Activated CD8-positive, alpha-beta memory T cell treated with anti-CD3 and anti-CD28 coated beads, Interleukin-2, amount 50 U/mL, for 48 hours (primary cell): Measurements from ENCODE around the gene CHCHD4.
A peak's percentile ranks its signal among the peaks of the same experiment; 100 is the strongest.

Experiments
- DNase-seq: peaks from one replicate; pipeline ENCODE4 v3.0.0-alpha.2; 2020

The CHCHD4 gene

DNA sequence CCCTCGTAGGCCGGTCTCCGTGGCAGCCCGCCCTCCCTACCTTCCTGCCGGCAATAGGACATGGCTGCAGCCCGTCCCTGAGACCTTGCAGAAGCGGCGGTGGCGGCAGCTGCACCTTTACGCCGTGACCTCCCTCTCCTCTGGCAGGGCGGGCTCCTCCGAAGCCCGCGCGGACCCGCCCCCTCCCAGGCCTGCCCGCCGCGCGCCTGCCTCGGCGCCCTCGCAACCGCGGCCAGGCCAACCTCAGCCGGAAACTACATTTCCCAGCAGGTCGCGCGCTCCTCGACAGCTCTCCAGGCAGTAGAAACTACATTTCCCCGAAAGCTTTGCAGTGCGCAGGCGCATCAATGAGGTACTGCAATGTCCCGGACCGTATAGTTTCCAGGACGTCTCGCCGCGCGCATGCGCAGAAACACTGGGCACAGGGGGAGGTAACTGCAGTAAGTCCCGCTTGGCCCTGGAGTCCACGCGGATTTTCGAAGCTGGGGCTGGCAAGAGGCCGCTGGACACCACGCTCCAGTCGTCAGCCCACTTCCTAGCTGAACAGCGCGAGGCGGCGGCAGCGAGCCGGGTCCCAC, at the start of gene CHCHD4, which contains the start of gene TMEM43:
Gene CHCHD4 (minus strand): TSS at position 256 of the 578 bp plus-strand sequence. CDS start 194 bp downstream, at position 62.
Gene TMEM43 (plus strand): TSS at position 438 of the 578 bp plus-strand sequence. CDS start 142 bp downstream, outside the sequence.
- DNase-seq: peak; percentile 97

DNA sequence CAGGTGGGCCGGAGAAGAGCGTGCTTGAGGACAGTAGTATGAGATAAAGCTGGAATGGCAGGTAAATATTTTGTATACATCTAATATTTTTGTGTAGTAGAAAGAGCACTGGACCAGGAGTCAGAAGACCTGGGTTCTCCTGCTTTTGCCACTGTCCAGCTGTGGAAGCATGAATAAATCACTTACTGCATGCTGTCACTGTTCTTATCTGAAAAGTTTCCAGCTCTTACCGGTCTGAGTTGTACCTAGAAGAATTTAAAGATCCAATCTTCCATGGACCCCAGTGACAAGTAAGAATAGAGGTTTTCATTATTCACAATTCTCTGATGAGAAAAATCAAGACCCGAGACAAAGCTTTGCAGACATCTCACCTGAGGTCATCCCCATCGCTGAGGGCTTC, 47.8 kb upstream of the CHCHD4 start:
- no peak for DNase-seq

DNA sequence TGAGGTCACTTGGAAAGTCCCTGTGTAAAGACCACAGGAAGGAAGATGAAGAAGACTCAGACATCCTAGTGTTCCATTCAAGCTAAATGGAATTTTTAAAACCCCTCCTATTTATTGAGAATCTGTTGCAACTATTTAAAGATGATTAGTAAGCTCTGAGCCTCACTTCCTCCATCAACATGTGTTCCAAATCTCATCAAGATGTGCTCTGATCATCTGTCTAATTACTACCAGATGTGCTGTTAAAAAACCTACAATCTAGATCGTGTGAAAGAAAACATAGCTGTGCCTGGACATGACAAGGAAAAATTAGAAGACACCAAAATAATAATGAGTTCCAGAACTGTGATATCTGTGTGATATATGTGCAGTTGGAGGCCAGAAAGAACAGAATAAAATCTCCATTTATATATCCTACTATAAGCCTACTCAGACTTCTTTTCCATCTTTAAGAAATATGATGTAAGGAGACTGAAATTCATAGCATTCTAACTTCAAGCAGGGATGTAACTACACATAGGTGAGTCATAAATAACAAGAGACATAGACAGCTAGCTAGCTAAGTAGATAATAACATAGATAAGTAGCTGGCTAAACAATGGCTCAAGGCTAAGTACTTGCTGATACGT, 46.0 kb upstream of the CHCHD4 start:
- DNase-seq: no peak

DNA sequence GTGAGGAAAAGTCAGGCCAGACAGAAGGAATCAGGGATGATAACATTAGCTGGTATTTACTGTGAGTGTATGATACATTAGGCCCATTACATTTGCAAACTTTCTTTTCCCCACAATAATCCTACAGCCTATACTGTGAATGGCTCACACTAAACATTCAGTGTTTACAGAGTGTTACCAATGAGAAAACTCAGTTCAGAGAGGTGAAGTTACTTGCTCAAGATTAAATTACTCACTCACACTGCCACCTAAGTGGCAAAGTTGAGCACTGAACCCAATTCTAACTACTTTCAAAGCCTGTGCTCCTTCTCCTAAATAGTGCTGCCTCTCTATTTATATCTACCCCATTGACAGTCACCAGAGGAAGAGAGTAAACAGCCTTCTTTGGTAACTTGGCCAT, 45.2 kb upstream of the CHCHD4 start:
- no peak for DNase-seq

DNA sequence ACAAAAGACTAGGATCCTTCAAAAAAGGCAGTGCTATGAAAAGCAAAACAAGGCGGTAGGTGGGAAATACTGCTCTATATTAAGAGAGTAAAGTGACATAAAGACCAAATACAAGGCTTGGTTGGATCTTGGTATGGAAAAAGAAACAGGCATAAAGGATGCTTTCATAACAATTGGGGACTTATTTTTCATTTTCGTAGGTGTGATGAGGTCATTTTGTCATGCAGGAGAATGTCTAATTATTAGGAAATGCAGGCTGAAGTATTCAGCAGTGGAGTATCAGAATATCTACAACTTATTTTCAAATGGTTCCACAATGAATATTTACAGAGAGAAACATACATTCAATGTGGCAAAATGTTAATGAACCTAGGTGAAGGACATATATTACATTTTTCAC, 44.8 kb upstream of the CHCHD4 start:
- no peak for DNase-seq

DNA sequence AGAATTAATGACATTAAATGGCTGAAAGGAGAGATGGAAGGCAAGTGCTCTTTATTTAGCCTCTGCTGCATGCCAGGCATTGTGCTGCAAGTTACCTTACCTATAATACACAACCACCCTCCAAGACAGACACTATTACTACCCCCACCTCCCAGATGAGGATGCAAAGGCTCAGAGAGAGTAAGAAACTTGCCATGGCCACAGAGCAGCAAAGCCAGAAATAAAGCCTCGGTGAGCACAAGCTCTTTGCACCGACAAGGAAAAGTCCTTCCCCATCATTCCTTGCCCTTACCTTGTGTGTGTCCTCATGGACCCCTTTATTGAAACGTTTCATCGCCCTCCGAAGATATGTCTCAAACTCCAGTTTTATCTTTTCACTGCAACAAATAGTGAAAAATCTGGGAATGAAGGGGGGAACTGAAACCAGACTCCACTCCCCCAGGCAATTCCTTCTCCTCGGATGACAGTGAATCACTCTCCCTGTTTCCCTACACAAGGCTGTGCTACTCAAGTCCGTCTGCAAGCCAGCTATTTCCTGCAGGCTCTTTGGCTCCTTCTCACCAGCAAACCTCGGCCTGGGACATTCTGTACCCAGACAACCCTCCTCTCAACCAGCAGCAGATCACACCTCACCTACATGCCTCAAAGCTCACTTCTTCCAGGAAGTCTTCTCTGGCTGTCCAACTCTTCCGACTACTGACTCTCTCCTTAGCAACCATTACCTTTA, 42.4 kb upstream of the CHCHD4 start:
- DNase-seq: no peak

DNA sequence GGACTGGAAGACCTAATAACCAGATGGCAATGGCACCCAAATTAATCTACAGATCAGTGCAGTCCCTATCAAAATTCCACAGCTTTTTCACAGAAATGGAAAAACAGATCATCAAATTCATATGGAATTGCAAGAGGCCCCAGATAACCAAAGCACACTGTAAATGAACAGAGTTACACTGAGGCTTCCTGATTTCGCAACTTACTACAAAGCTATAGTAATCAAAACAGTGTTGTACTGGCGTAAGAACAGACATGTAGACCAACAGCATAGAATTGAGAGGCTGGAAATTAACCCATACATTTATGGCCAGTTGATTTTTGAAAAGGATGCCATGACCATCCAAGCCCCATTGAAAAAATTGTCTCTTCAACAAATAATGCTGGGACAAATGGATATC, 37.5 kb upstream of the CHCHD4 start:
- no peak for DNase-seq

DNA sequence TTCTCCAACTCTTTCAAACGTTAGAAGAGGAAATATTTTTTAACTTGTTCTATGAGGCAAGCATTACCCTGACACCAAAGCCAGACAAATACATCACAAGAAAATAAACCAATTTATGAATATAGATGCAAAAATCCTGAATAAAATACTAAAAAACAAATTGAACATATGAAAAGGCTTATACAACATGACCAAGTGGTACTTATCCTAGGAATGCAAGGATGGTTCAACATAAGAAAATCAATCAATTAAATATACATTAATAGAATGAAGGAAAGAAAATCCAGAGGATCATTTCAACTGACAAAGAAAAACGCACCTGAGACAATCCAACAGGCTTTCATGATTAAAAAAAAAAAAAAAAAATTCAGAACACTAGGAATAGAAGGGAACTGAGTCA, 36.6 kb upstream of the CHCHD4 start:
- DNase-seq: no peak

DNA sequence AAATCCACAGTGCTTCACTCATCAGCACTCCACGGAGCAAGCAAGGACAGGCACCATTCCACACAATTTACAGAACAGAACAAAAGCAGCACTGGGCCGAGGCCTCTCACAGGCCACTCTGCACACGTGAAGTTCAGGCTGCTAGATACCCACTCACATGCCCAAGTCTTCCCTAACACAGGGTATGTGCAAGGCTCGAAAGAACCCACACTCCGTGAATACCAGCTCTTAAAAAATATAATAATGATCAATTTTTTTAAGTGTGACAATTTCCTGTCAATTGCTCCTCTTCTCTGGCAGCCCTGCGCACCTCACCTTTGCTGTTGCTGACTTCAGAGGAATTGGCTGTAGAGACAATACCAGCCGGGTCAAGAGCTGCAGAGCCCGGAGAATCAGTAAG, 34.8 kb upstream of the CHCHD4 start:
- DNase-seq: no peak

DNA sequence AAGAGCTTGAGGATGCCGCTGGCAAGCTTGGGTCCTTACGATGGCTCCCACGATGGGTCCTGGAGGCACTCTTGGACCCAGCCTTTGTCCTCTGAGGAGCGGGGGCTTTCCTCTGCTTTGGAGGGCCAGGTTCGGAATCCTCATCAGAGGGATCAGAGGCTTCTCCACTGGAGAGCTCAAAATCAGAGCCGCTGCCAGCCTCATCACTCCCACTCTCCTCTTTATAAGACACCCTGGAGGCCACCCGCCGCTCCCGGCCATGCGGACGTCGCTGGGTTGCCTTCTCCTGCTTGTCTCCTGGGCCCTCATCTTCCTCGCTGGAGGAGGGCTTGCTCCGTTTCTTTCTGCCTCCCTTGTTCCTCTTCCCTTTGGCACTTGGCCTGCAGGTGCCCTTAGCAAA, 33.7 kb upstream of the CHCHD4 start:
- DNase-seq: no peak

DNA sequence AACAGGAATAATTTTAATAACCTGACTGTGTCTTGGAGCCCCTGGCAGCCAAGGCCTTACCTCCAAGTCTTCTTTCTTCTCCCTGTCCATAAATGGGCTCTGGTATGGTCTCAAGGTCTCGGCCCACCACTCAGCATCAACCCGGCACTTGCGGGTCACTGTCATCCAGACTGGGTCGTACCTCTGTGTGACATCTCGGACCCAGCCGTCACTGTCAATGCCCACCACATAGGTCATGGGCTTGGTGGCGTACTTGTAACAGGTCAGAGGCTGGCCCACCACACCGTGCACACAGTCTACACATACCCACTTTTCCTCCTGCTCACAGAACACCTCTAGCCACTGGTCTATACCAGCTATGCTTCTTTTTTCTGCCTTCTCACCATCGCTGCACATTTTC, 33.3 kb upstream of the CHCHD4 start:
- no peak for DNase-seq

DNA sequence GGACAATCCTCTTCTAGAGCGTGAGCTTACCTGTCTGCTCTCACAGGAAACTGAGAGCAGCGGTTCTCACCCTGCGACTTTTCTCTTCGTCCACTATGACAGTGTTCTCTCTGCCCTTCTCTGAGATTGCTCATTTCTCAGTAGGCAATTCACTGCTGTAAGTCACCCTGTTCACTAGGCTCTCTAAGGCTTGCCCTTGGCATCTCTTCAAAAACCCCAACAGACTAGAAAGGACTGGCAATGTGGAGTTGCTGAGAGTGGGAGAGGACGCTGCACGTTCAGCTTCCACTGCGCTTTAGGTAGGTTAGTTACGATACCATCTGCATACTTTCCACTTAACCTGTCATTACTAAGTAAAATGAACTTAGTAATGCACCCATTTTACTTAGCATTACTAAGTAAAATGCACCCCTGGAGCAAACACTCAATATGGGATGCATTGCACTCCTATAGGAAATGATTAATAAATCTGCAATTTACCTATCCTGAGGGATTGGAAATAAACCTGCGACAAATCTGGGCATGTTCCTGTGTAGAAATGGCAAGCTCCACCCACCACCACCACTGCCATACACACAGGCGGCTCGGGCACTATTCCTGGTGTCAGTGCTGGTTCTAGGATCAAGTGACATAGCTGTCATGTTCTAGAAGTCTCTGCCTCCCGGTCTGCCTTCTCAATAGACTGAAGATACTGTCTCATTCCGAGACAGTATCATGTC, 32.3 kb upstream of the CHCHD4 start:
- no peak for DNase-seq

DNA sequence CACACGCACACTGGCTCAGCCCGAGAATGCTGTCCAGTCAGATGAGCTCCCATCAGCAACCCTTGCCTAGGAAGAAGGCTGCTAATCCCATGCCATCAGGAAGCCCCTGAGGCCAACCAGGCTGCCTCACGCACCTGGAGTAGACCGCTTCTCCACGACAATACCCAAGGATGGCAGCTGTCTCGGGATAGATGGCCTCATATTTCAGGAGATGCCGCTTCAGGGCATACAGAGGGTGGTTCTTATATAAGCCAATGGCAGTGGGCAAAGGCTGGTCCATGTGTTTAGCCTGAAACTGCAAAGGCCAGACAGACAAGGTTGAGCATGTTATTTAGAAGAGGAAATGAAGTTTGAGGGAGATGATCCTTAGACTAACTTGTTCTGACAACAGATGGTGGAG, 31.5 kb upstream of the CHCHD4 start:
- DNase-seq: no peak

DNA sequence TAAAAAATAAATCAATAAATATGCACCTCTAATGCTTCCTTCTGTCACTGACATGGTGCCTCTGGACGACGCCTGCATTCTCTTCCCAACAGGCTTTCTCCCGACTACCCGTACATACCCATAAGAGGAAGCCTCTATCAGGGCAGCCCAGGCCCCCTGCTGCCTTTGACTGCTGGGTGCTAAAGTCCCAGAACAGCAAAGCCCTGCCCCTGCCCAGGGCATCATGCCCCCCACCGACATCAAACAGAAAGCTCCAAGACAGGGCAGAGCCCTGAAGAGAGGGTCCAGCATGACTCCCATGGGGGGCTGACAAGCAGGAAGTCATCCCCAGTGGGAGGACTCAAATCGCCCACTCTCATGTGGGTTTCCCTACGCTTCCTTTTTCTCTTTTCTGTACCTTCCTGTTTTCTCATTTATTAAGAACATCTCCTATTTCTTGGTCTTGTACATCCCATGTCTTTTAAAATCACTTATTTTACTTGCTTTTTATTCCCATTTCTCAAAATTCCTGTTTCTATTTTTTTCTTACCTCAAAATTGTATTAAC, 30.3 kb upstream of the CHCHD4 start:
- no peak for DNase-seq

DNA sequence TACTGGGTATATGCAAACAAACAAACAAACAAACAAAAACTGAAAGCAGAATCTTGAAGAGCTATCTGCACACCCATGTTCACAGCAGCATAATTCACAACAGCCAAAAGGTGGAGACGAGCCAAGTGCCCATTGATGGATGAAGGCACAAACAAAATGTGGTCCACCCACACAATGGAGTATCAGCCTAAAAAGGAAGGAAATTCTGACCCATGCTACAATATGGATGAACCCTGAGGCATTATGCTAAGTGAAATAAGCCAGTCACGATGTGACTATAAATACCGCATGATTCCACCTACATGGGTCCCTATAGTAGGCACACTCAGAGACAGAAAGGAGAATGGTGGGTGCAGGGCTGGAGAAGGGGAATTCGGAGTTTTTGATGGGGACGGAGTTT, 29.6 kb upstream of the CHCHD4 start:
- DNase-seq: no peak

DNA sequence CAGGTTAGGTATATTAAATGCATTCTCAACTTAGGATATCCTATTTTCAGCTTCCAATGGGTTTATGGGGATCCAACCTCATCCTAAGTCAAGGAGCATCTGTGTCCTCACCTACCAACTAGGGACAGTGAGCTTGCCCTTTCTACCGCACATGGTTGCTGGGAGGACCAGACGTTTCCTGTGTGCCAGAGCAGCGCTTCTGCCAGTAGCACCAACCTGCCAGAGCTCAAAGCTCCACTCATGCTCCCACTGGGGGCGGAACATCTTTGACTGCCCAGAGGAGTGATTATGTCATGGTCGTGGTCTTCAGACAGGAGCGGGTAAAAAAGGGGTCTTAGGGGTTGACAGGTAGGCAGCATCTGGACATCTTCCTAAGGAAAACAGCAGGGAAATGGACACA, 29.0 kb upstream of the CHCHD4 start:
- no peak for DNase-seq

DNA sequence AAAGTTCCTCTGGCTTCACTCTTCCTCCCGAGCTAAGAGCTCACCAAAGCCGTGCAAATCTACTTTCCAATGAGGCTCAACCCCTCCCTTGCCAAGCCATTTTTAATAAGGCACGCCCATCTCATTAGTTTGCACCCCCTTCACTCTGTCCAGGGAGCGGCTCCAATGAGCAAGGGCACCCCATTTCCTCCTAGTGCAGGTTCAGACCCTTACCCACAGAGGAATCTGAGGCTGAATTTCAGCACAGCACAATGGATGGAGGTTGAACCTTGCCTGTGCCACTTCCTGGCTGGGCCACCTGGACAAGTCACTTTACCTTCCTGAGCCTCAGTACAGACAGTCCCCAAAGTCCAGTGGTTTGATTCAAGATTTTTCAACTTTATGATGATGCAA, 28.3 kb upstream of the CHCHD4 start:
- no peak for DNase-seq

DNA sequence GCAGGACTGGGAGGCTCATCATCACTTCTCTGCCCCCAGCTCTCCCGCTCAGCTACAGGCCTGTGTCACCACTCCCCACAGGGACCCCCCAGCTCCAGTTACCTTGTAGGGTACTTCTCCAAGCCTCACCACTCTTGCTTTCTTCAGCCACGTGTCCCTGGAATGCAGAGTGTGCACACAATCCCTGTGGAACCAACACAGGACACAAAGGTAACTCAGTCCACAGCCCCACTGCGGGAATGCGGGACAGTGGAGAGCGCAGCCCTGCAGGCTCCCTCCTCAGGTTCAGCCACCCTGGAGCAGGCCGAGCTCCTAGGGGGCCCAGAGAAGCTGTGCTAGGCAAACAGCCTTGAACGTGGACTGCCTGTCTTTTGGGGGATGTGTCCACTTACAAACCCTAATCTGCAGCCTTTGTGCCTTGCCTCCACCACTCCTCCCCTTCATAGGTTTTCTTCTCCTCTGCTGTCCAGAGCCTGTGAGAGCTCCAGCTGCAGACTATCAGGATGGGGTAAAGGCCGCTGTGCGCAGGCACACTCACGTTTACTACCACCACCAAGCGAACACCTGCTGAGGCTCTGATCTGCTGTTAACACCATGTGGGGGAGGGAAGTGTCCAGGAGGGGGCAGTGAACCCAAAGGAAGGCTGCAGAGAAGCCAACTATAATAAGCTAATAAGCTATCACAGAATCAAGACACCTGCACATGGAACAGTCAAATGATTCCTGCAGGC, 27.7 kb upstream of the CHCHD4 start:
- no peak for DNase-seq

DNA sequence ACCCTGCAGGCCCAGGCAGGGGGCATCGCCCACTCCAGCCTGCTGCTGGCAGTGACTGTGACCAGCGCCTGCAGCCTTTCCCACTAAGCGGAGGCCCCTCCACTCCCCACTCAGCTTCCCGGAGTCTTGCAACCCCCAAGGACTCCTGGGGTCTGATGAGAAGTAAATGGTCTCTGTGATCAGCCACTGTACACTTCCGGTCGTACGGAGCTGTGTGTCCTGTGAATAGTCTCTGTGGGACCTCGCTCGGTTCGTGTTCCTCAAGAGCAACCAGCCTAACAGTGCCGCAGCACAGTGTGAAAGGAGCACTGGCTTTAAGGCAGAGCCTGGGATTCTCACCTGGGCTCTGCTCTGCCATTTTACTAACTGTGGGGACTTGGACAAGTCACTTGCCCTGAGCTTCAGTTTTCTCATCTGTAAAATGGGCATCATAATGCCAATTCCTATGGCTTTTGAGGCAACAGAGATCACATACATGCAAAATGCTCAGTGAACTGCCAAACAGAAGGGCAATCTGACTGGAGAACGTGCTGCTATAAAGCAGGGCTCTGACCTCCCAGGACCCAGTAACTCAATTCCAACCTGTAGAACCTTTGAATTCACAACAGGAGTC, 26.9 kb upstream of the CHCHD4 start:
- DNase-seq: no peak

DNA sequence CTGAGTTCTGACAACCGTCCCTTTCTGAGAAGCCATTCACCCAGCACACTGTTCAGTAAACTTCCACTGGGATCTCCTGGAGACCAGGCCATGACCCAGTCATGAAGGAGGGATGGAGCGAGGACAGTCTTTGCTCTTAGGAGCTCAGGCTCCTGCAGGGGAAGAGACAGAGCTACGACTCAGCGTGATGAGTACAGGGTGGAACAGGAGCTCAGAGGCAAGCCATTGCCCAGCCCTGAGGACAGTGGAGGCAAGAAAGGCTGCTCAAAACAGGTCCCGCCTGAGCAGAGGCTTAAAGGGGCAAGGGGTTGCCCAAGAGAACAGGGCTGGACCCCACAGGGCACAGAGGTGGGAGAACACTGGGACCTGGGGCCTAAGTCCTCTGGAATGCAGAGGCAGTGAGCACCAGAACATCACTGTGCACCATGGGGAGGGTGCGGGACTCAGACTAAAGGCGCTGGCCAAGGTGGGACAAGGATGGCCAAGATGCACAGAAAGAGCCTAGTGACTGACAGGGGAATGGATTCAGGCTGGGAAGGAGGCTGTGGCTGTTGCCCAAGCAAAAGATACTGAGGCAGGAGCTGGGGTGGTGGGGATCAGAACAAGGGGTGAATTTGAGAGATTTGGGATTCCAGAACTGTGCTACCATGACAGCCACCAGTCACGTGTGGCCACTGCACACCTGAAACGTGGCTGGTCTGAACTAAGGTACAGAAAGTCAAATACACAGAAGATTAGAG, 26.0 kb upstream of the CHCHD4 start:
- no peak for DNase-seq

DNA sequence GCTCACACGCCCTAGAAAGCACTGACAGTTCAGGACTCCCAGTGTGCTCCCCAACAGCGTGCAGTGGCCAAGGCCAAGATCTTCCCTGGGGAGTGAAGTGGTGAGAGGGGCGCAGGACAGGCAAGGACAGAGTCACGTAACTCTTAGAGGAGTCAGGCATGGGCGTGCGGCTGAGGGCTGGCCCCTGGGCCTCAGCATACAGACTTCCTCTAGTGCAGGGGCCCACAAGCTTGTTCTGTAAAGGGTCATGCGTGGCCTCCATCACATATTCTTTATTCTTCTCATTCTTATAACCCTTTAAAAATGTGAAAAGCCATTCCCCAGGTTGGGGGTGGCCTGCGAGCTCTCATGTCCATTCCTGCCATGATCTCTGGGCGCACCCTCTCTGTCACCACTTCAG, 25.4 kb upstream of the CHCHD4 start:
- no peak for DNase-seq
